HG03558 (cell line): Measurements from ENCODE around the gene FAR2.
"Not testable (repeated sequence)": the region's sequence is repeated elsewhere in the genome, so short reads cannot be mapped to it uniquely, and the experiment has no call there.

ENCODE experiments used
- ATAC-seq: cut with Tn5 transposase; IDR thresholded peaks from one replicate; pipeline ENCODE4 v1.9.1; 2021; ENCODE audit warnings: moderate number of reproducible peaks; ENCODE audit not compliant: unreplicated experiment; ENCODE audit errors: extremely low read depth

FAR2 gene

GRCh38 chr12:29148911-29149690 is at the start of gene FAR2:
Gene FAR2, plus strand, starts transcription at chr12:29149278. Its CDS starts 121,172 bp downstream, at chr12:29270450.
- no peak for ATAC-seq

GRCh38 chr12:29102741-29103140 is 46.3 kb upstream of the FAR2 start:
- no peak for ATAC-seq

- ATAC-seq, result peak; percentile 96
Measured at GRCh38 chr12:29103539-29103974, 45.5 kb upstream of the FAR2 start.

GRCh38 chr12:29104516-29104915 is 44.6 kb upstream of the FAR2 start:
- no peak for ATAC-seq

GRCh38 chr12:29110506-29111442 is 38.3 kb upstream of the FAR2 start:
- ATAC-seq, result peak; percentile 76

GRCh38 chr12:29113101-29113500 is 36.0 kb upstream of the FAR2 start:
- no peak for ATAC-seq

GRCh38 chr12:29116414-29116813 is 32.7 kb upstream of the FAR2 start:
- ATAC-seq, result no peak

GRCh38 chr12:29131539-29131938 is 17.5 kb upstream of the FAR2 start:
- no peak for ATAC-seq

- ATAC-seq, result no peak
Measured at GRCh38 chr12:29132316-29132715, 16.8 kb upstream of the FAR2 start.

- ATAC-seq, result no peak
Measured at GRCh38 chr12:29133181-29133580, 15.9 kb upstream of the FAR2 start.

GRCh38 chr12:29133680-29134079 is 15.4 kb upstream of the FAR2 start:
- ATAC-seq, result no peak

GRCh38 chr12:29138256-29138655 is 10.8 kb upstream of the FAR2 start:
- ATAC-seq, result not testable (repeated sequence)

- ATAC-seq, result not testable (repeated sequence)
Measured at GRCh38 chr12:29138855-29139254, 10.2 kb upstream of the FAR2 start.

GRCh38 chr12:29145372-29146170 is 3.5 kb upstream of the FAR2 start:
- ATAC-seq, result no peak

GRCh38 chr12:29146196-29146595 is 2.9 kb upstream of the FAR2 start:
- no peak for ATAC-seq

- ATAC-seq, result no peak
Measured at GRCh38 chr12:29147731-29148595, 1.1 kb upstream of the FAR2 start.

- ATAC-seq, result no peak
Measured at GRCh38 chr12:29148596-29148910, 525 bp upstream of the FAR2 start.

GRCh38 chr12:29149691-29150281 is 708 bp downstream of the FAR2 start:
- no peak for ATAC-seq

- no peak for ATAC-seq
Measured at GRCh38 chr12:29150462-29150861, 1.4 kb downstream of the FAR2 start.
